ENCODE data around the gene MEFV.
"Not testable (repeated sequence)": the region's sequence is repeated elsewhere in the genome, so short reads cannot be mapped to it uniquely, and the experiment has no call there.

MEFV gene

GRCh38 chr16:3198334-3199072, 57.9 kb downstream of the MEFV start:
- no peak for DNase-seq (ENCODE audit: low read depth)
- TF ChIP-seq, protein P1, sequence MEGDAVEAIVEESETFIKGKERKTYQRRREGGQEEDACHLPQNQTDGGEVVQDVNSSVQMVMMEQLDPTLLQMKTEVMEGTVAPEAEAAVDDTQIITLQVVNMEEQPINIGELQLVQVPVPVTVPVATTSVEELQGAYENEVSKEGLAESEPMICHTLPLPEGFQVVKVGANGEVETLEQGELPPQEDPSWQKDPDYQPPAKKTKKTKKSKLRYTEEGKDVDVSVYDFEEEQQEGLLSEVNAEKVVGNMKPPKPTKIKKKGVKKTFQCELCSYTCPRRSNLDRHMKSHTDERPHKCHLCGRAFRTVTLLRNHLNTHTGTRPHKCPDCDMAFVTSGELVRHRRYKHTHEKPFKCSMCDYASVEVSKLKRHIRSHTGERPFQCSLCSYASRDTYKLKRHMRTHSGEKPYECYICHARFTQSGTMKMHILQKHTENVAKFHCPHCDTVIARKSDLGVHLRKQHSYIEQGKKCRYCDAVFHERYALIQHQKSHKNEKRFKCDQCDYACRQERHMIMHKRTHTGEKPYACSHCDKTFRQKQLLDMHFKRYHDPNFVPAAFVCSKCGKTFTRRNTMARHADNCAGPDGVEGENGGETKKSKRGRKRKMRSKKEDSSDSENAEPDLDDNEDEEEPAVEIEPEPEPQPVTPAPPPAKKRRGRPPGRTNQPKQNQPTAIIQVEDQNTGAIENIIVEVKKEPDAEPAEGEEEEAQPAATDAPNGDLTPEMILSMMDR (conservative IDR thresholded peaks at IDR 0.05; ENCODE audit: low read depth, low read length) = no peak
- H3K4me3 ChIP-seq (ENCODE audit: low read length) = no peak overlapping the region

DNA sequence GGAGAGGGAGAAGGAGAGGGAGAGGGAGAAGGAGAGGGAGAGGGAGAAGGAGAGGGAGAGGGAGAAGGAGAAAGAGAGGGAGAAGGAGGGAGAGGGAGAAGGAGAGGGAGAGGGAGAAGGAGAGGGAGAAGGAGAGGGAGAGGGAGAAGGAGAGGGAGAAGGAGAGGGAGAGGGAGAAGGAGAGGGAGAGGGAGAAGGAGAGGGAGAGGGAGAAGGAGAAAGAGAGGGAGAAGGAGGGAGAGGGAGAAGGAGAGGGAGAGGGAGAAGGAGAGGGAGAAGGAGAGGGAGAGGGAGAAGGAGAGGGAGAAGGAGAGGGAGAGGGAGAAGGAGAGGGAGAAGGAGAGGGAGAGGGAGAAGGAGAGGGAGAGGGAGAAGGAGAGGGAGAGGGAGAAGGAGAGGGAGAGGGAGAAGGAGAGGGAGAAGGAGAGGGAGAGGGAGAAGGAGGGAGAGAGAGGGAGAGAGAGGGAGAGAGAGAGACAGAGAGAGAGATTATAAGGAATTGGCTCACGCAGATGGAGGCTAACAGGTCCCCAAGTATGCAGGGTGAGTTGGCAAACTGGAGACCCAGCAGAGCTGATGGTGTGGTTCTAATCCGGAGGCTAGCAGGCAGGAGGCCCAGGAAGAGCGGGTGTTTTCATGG, 58.6 kb downstream of the MEFV start:
- DNase-seq (ENCODE audit: low read depth); H3K4me3 ChIP-seq (ENCODE audit: low read length): not testable (repeated sequence)

- no peak overlapping the region for H3K4me3 ChIP-seq (ENCODE audit: low read length)
- no peak for DNase-seq (ENCODE audit: low read depth)
- TF ChIP-seq, protein P1 (conservative IDR thresholded peaks at IDR 0.05; ENCODE audit: low read depth, low read length) = no peak
These were observed 60.5 kb downstream of the MEFV start for GRCh38 chr16:3195975-3196374.

DNA sequence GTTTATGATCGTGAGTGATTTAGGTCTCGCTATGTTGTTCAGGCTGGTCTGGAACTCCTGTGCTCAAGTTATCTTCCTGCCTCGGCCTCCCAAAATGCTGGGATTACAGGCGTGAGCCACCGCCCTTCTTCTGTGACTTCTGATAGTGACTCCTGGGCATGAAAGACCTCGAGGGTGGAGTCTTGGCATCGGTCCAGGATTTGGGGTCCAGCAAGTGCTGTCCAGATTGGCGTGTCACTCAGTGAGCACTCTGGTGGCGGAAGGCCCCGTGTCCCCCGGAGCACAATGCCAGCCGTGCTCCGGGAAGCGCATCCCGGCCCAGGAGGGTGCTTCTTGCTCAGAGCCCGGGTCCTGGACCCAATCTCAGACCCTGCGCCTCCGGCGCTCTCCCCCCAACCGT, 61.6 kb downstream of the MEFV start:
- DNase-seq (ENCODE audit: low read depth) = no peak
- TF ChIP-seq, protein P1 (conservative IDR thresholded peaks at IDR 0.05; ENCODE audit: low read depth, low read length) = no peak

DNA sequence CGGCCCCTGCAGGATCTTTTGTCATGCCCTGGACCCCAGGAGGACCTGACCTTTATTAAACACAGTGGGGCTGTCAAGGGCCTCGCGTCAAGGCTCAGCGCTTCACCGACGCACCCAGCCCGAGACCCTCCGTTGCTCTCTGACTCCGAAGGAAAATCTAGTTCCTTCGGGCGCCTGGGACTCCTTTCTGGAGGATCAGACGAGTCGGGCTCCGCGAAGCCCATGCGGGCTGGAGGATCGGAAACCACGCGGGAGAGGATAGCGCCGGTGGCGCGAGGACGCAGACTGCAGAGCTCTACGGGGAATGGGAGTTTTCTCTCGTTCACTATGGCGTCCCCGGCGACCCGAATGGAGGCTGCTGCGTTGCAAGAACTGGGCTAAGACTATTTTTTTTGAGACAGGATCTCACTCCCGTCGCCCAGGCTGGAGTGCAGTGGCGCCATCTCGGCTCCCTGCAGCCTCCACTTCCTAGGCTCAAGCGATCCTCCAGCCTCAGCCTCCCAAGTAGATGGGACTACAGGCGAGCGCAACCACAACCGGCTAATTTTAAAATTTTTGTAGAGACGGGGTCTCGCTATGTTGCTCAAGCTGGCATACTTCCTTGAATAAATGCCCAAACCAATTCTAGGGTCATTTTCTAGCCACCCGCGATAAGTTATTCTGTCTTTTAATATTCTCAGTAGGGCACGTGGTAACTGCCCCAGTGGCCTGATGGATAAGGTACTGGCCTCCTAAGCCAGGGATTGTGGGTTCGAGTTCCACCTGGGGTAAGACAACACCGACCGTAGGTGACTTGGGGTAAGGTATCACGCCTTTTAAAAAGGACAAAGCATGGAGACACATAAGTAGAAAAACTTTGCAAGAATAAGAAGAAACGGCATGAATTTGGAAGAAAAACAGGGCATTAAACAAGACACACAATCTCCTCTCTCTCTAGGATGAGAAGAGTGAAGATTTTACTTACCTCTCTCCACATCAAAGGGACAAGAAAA, 62.9 kb downstream of the MEFV start:
- no peak for DNase-seq (ENCODE audit: low read depth)
- TF ChIP-seq, protein P1 (conservative IDR thresholded peaks at IDR 0.05; ENCODE audit: low read depth, low read length) = no peak
- no peak overlapping the region for H3K4me3 ChIP-seq (ENCODE audit: low read length)

More for the DNA sequence above, 61.6 kb downstream of the MEFV start:
- H3K4me3 ChIP-seq (ENCODE audit: low read length) = no peak overlapping the region

GRCh38 chr16:3192476-3193019, 63.9 kb downstream of the MEFV start:
- TF ChIP-seq, protein P1 (conservative IDR thresholded peaks at IDR 0.05; ENCODE audit: low read depth, low read length) = no peak
- no peak overlapping the region for H3K4me3 ChIP-seq (ENCODE audit: low read length)
- DNase-seq (ENCODE audit: low read depth) = no peak

All from retinal pigment epithelial cell (primary cell).